Neural progenitor cell (in vitro differentiated cells): Measurements from ENCODE around the gene CSF1R. TPM values are rescaled to one million over a fixed set of nuclear protein-coding genes. Genes with fewer than 3 reads are reported as not detected.

Source experiments
- DNase-seq: peaks from one replicate; pipeline ENCODE4 v3.0.0-alpha.2; 2016; ENCODE audit warnings: low spot score
- H2AFZ ChIP-seq: fragments of 200-600 bp; sonication (generic); replicated peaks from 2 replicates; pipeline ENCODE4 v1.6.1; 2016; ENCODE audit warnings: antibody characterized with exemption
- H3F3A ChIP-seq: fragments of 200-600 bp; sonication (generic); 2 replicates; pipeline ENCODE4 v1.6.1; 2016; ENCODE audit warnings: antibody characterized with exemption, low read depth
- H3K27ac ChIP-seq: fragments of 200-600 bp; sonication (generic); 2 replicates; pipeline ENCODE4 v1.5.1; 2016; ENCODE audit warnings: mild to moderate bottlenecking
- H3K27me3 ChIP-seq: fragments of 200-600 bp; sonication (generic); 2 replicates; pipeline ENCODE4 v1.6.1; 2016; ENCODE audit warnings: mild to moderate bottlenecking, moderate library complexity
- H3K36me3 ChIP-seq: fragments of 200-600 bp; sonication (generic); 2 replicates; pipeline ENCODE4 v1.5.1; 2016
- H3K4me1 ChIP-seq: fragments of 200-600 bp; sonication (generic); 2 replicates; pipeline ENCODE4 v1.6.1; 2016; ENCODE audit warnings: mixed run types
- H3K4me2 ChIP-seq: fragments of 200-600 bp; sonication (generic); 2 replicates; pipeline ENCODE4 v1.6.1; 2016
- H3K4me3 ChIP-seq: fragments of 200-600 bp; sonication (generic); 2 replicates; pipeline ENCODE4 v1.5.1; 2016
- H3K79me2 ChIP-seq: fragments of 200-600 bp; sonication (generic); 2 replicates; pipeline ENCODE4 v1.6.1; 2016; ENCODE audit warnings: low read depth
- H3K9ac ChIP-seq: fragments of 200-600 bp; sonication (generic); 2 replicates; pipeline ENCODE4 v1.6.1; 2016
- H3K9me3 ChIP-seq: fragments of 200-600 bp; sonication (generic); 2 replicates; pipeline ENCODE4 v1.5.1; 2016; ENCODE audit warnings: low read depth
- H4K20me1 ChIP-seq: fragments of 200-600 bp; sonication (generic); 2 replicates; pipeline ENCODE4 v1.6.1; 2016; ENCODE audit warnings: low read depth
- H3K27ac Mint-ChIP-seq: 3 replicates; pipeline ENCODE4 v1.8.0; 2021; ENCODE audit warnings: mixed read lengths
- H3K27me3 Mint-ChIP-seq: 2 replicates; pipeline ENCODE4 v1.8.0; 2022; ENCODE audit warnings: low read depth, mild to moderate bottlenecking, inconsistent platforms, moderate library complexity, mixed read lengths; ENCODE audit not compliant: insufficient read depth
- H3K36me3 Mint-ChIP-seq: 3 replicates; pipeline ENCODE4 v1.8.0; 2021; ENCODE audit warnings: mixed read lengths
- H3K4me1 Mint-ChIP-seq: 3 replicates; pipeline ENCODE4 v1.8.0; 2021; ENCODE audit warnings: mixed read lengths
- H3K4me3 Mint-ChIP-seq: 3 replicates; pipeline ENCODE4 v1.8.0; 2021; ENCODE audit warnings: mild to moderate bottlenecking, moderate library complexity, mixed read lengths
- H3K9me3 Mint-ChIP-seq: 3 replicates; pipeline ENCODE4 v1.8.0; 2020; ENCODE audit warnings: mixed read lengths
- EZH2 ChIP-seq: fragments of 200-600 bp; sonication (generic); IDR thresholded peaks from 2 replicates; pipeline ENCODE4 v1.6.1; 2017; ENCODE audit warnings: antibody characterized with exemption, mild to moderate bottlenecking, moderate library complexity
- EZH2phosphoT487 ChIP-seq: fragments of 200-600 bp; sonication (generic); IDR thresholded peaks from 2 replicates; pipeline ENCODE4 v1.6.1; 2017; ENCODE audit warnings: antibody characterized with exemption
- total RNA-seq: library from RNA; depleted of rRNA; stranded (reverse); fragments of >200 nt; gene quantifications from 2 replicates; pipeline ENCODE4 v1.2.3, GENCODE V29; 2015; ENCODE audit warnings: low replicate concordance
- TF ChIP-seq, protein P1 (sequence below): fragments of 200-600 bp; sonication (generic); IDR thresholded peaks from 2 replicates; pipeline ENCODE4 v1.5.1; 2017; ENCODE audit warnings: antibody characterized with exemption, mild to moderate bottlenecking

Gene CSF1R
- total RNA-seq, 1 donor from 2014 or later: not detected

DNA sequence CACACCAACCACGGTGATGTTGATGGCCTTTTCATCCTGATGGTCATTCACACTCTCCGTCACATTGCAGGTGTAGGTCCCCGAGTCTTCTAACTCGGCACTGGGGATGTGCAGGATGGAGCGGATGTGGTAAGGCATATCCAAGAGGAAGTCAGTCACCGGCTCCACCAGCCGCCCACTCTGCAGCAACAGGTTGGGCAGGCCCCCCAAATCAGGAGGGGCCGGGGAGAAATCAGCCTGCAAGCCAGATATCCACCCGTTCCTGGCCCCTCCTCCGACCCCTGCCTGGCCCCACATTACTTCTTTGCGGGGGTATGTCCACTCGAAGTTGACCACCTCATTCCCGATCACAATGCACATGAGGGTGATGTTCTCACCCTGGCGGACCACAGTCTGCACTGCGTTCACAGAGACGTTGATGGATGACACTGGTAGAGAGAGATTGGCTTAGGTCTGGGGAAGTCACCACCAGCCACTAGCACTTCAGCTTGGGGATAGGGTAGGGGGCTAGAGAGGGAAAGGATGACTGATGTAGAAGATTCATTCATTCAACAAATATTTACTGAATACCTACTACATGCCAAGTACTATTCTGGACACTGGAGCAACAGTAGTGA, 47.3 kb upstream of the CSF1R start:
- no peaks in the 10 kb centered on the region for H4K20me1 ChIP-seq
- H3K27ac Mint-ChIP-seq: no peak overlapping the region
- H3K27ac ChIP-seq: no peak overlapping the region
- peaks cover 53% of the 10 kb centered on the region for H3K4me1 Mint-ChIP-seq
- H3K4me1 ChIP-seq: peaks cover 46% of the 10 kb centered on the region
- H3K4me2 ChIP-seq: no peak overlapping the region
- no peaks in the 10 kb centered on the region for H3K27me3 ChIP-seq
- no peak for DNase-seq
- H2AFZ ChIP-seq: no peak overlapping the region
- TF ChIP-seq, protein P1, sequence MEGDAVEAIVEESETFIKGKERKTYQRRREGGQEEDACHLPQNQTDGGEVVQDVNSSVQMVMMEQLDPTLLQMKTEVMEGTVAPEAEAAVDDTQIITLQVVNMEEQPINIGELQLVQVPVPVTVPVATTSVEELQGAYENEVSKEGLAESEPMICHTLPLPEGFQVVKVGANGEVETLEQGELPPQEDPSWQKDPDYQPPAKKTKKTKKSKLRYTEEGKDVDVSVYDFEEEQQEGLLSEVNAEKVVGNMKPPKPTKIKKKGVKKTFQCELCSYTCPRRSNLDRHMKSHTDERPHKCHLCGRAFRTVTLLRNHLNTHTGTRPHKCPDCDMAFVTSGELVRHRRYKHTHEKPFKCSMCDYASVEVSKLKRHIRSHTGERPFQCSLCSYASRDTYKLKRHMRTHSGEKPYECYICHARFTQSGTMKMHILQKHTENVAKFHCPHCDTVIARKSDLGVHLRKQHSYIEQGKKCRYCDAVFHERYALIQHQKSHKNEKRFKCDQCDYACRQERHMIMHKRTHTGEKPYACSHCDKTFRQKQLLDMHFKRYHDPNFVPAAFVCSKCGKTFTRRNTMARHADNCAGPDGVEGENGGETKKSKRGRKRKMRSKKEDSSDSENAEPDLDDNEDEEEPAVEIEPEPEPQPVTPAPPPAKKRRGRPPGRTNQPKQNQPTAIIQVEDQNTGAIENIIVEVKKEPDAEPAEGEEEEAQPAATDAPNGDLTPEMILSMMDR: no peak
- no peak for TF ChIP-seq EZH2
- TF ChIP-seq EZH2phosphoT487: no peak
- no peak overlapping the region for H3K9ac ChIP-seq
- H3K36me3 Mint-ChIP-seq: no peaks in the 10 kb centered on the region
- no peaks in the 10 kb centered on the region for H3K36me3 ChIP-seq
- no peak overlapping the region for H3K4me3 ChIP-seq
- H3K79me2 ChIP-seq: no peaks in the 10 kb centered on the region
- peaks cover 12% of the 10 kb centered on the region for H3F3A ChIP-seq
- no peak overlapping the region for H3K4me3 Mint-ChIP-seq
- H3K9me3 Mint-ChIP-seq: no peaks in the 10 kb centered on the region
- H3K9me3 ChIP-seq: no peaks in the 10 kb centered on the region
- H3K27me3 Mint-ChIP-seq: peaks cover 15% of the 10 kb centered on the region

DNA sequence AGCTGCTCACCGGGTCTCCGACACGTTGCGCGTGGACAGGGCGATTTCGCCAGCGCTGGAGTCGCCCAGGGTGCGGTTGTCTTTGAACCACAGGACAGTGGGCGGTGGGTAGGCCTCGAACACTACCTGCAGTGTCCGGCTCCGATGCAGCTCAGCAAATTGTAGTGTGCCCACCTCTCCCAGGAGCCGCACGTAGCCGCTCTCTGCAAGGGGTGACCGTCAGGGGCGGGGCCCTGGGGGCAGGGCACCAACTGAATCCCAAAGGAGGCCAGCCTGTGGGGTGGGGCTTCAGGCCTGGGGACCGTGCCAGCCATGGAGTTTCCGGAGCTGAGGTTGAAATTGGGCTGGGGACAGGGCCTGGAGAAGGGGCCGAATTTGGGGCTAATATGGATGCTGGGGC, 46.4 kb upstream of the CSF1R start:
- no peaks in the 10 kb centered on the region for H3K9me3 Mint-ChIP-seq
- Histone ChIP-seq H3K4me1 (peaks cover 36% of the 10 kb centered on the region), H3K27me3 (no peaks in the 10 kb centered on the region), H3K27ac (no peak overlapping the region), H3K4me2 (no peak overlapping the region), H3K79me2 (no peaks in the 10 kb centered on the region), H3K36me3 (no peaks in the 10 kb centered on the region), H3F3A (peaks cover 12% of the 10 kb centered on the region), H3K9ac (no peak overlapping the region), H4K20me1 (no peaks in the 10 kb centered on the region), H2AFZ (no peak overlapping the region), H3K4me3 (no peak overlapping the region), H3K9me3 (no peaks in the 10 kb centered on the region)
- H3K36me3 Mint-ChIP-seq: no peaks in the 10 kb centered on the region
- H3K27ac Mint-ChIP-seq: peak overlapping the region; percentile 60
- TF ChIP-seq, protein P1: no peak
- TF ChIP-seq EZH2phosphoT487 (no peak), EZH2 (no peak)
- H3K27me3 Mint-ChIP-seq: peaks cover 13% of the 10 kb centered on the region
- DNase-seq: no peak
- peaks cover 46% of the 10 kb centered on the region for H3K4me1 Mint-ChIP-seq
- H3K4me3 Mint-ChIP-seq: no peak overlapping the region

DNA sequence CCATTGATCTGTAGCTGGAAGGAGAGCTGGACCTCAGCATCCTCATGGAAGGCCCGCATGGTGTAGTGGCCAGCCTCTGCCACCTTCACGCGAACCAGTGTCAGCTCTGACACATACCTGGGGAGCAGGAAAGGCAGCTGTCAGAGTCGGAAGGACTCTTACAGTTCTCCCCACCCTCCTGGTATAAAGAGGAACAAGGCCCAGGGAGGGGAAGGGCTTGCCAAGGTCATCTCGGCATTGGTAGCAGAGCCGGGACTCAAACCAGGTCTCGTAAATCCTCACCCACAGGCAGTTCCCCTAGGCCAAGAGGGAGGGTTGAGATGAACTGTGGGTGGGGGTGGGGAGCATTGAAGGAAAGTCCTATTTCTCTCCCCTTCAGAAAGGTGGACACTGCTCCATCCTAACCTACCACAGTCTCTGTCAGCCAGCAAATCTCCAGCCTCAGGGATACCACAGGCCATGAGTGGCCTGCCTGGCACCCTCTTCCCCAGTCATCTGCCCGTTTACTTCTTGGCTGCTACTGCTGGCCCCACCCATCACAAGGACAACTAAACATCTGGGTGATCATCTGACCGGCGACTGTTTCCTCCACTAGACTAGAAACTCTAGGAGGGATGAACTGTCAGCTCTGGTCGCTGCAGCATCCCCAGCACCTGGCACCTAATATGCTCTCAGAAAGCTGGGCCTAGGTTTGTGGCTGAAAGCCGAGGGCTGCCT, 45.8 kb upstream of the CSF1R start:
- H3K27me3 ChIP-seq: no peaks in the 10 kb centered on the region
- H3K9ac ChIP-seq: no peak overlapping the region
- H3K9me3 ChIP-seq: no peaks in the 10 kb centered on the region
- H3K36me3 ChIP-seq: no peaks in the 10 kb centered on the region
- no peak overlapping the region for H3K4me3 ChIP-seq
- no peak for DNase-seq
- peaks cover 30% of the 10 kb centered on the region for H3K4me1 ChIP-seq
- no peaks in the 10 kb centered on the region for H4K20me1 ChIP-seq
- peaks cover 12% of the 10 kb centered on the region for H3F3A ChIP-seq
- Mint-ChIP-seq H3K27ac (no peak overlapping the region), H3K4me3 (no peak overlapping the region), H3K36me3 (no peaks in the 10 kb centered on the region), H3K9me3 (no peaks in the 10 kb centered on the region), H3K4me1 (peaks cover 40% of the 10 kb centered on the region), H3K27me3 (peaks cover 13% of the 10 kb centered on the region)
- H3K4me2 ChIP-seq: no peak overlapping the region
- no peak overlapping the region for H2AFZ ChIP-seq
- no peak for TF ChIP-seq EZH2phosphoT487
- TF ChIP-seq EZH2: no peak
- TF ChIP-seq, protein P1: no peak
- no peaks in the 10 kb centered on the region for H3K79me2 ChIP-seq
- no peak overlapping the region for H3K27ac ChIP-seq
